ENCODE measurements around the gene CNN2.

The CNN2 gene

GRCh38 chr19:1068009-1069001 lies 41.9 kb downstream of the CNN2 start:
- DNase-seq: no peak

GRCh38 chr19:1069009-1069779 lies 42.8 kb downstream of the CNN2 start:
- no peak for DNase-seq

- no peak for DNase-seq
Observed at GRCh38 chr19:1070576-1070930, 44.1 kb downstream of the CNN2 start.

- DNase-seq: no peak
Observed at GRCh38 chr19:1070931-1071791, 44.8 kb downstream of the CNN2 start.

GRCh38 chr19:1072371-1073015 lies 46.1 kb downstream of the CNN2 start:
- no peak for DNase-seq

- no peak for DNase-seq
Observed at GRCh38 chr19:1073063-1073955, 46.9 kb downstream of the CNN2 start.

GRCh38 chr19:1073956-1074517 lies 47.6 kb downstream of the CNN2 start:
- DNase-seq: no peak

- DNase-seq: peak; percentile 62
Observed at GRCh38 chr19:1074544-1075283, 48.3 kb downstream of the CNN2 start.

- no peak for DNase-seq
Observed at GRCh38 chr19:1076046-1076386, 49.6 kb downstream of the CNN2 start.

- no peak for DNase-seq
Observed at GRCh38 chr19:1076951-1077350, 50.5 kb downstream of the CNN2 start.

GRCh38 chr19:1079566-1080111 lies 53.2 kb downstream of the CNN2 start:
- DNase-seq: no peak

GRCh38 chr19:1080360-1081161 lies 54.2 kb downstream of the CNN2 start:
- no peak for DNase-seq

GRCh38 chr19:1081301-1082164 lies 55.1 kb downstream of the CNN2 start:
- DNase-seq: no peak

GRCh38 chr19:1082165-1082927 lies 55.9 kb downstream of the CNN2 start:
- DNase-seq: peak; percentile 32

- no peak for DNase-seq
Observed at GRCh38 chr19:1082928-1083816, 56.8 kb downstream of the CNN2 start.

Measured in NCI-H2081 treated with DMSO at 0.1 percent for 48 hours (cell line).